Naive thymus-derived CD4-positive, alpha-beta T cell (primary cell): ENCODE measurements around the gene ACAT2. TPM values are rescaled to one million over a fixed set of nuclear protein-coding genes. Genes with fewer than 3 reads are reported as not detected.
"Not testable (repeated sequence)": the region's sequence is repeated elsewhere in the genome, so short reads cannot be mapped to it uniquely, and the experiment has no call there.

Source experiments
- ATAC-seq: fragments of 150-1000 bp; cut with Tn5 transposase; 2 replicates; pipeline ENCODE4 v1.10.0; 2021; ENCODE audit warnings: mild to moderate bottlenecking, moderate library complexity
- CTCF ChIA-PET: fragments of 350-600 bp; sonication (Branson Sonifier 250); formaldehyde crosslinking; loops from one replicate; lab custom pipeline; 2021; ENCODE audit warnings: antibody characterized with exemption; lab: Charles Lee
- POLR2A ChIA-PET: fragments of 350-600 bp; sonication (Branson Sonifier 250); formaldehyde crosslinking; loops from one replicate; lab custom pipeline; 2021; ENCODE audit warnings: antibody characterized with exemption, inconsistent platforms; lab: Charles Lee
- DNase-seq, 9 donors: peaks; one replicate each; pipeline versions ENCODE4 v3.0.0 to v3.0.0-alpha.2; 2020 to 2022; ENCODE audit warnings: mixed read lengths in 1 of 9
- H3K27ac ChIP-seq: one replicate; pipeline ENCODE4 v1.7.0; 2013; ENCODE audit warnings: mild to moderate bottlenecking, low read depth, low read length, moderate library complexity
- H3K27me3 ChIP-seq, 2 donors: one replicate each; pipeline ENCODE4 v1.7.0; 2013; ENCODE audit warnings: low read length in 2 of 2, mild to moderate bottlenecking in 2 of 2, moderate library complexity in 2 of 2; ENCODE audit not compliant: control insufficient read depth in 2 of 2, insufficient read depth in 2 of 2
- H3K36me3 ChIP-seq, 3 experiments: 1 replicate in 2 of 3; 2 replicates in 1 of 3; pipeline ENCODE4 v1.7.0; 2013; ENCODE audit warnings: low read length in 3 of 3, mild to moderate bottlenecking in 3 of 3, moderate library complexity in 1 of 3; ENCODE audit not compliant: insufficient read depth in 3 of 3, control insufficient read depth in 2 of 3
- H3K4me1 ChIP-seq, 2 donors: one replicate each; pipeline ENCODE4 v1.7.0; 2013; ENCODE audit warnings: low read length in 2 of 2, mild to moderate bottlenecking in 2 of 2, moderate library complexity in 1 of 2; ENCODE audit not compliant: control insufficient read depth in 2 of 2, insufficient read depth in 2 of 2
- H3K4me3 ChIP-seq: 2 replicates; pipeline ENCODE4 v1.7.0; 2013; ENCODE audit warnings: mild to moderate bottlenecking, low read length
- H3K9me3 ChIP-seq, 3 experiments: 1 replicate in 2 of 3; 2 replicates in 1 of 3; pipeline ENCODE4 v1.7.0; 2013; ENCODE audit warnings: low read length in 3 of 3; ENCODE audit not compliant: control insufficient read depth in 2 of 3
- H3K27ac Mint-ChIP-seq, 9 donors: one replicate each; pipeline ENCODE4 v1.8.0; 2020 to 2022; ENCODE audit warnings: mixed read lengths in 9 of 9, mild to moderate bottlenecking in 8 of 9, moderate library complexity in 5 of 9, inconsistent platforms in 2 of 9
- H3K27me3 Mint-ChIP-seq, 5 donors: one replicate each; pipeline ENCODE4 v1.8.0; 2021 to 2022; ENCODE audit warnings: mixed read lengths in 5 of 5, mild to moderate bottlenecking in 1 of 5
- H3K36me3 Mint-ChIP-seq, 5 donors: one replicate each; pipeline ENCODE4 v1.8.0; 2020 to 2022; ENCODE audit warnings: mixed read lengths in 5 of 5, mild to moderate bottlenecking in 3 of 5, inconsistent platforms in 1 of 5
- H3K4me1 Mint-ChIP-seq, 7 donors: one replicate each; pipeline ENCODE4 v1.8.0; 2020 to 2022; ENCODE audit warnings: mixed read lengths in 7 of 7, mild to moderate bottlenecking in 3 of 7, inconsistent platforms in 1 of 7
- H3K4me3 Mint-ChIP-seq, 10 donors: one replicate each; pipeline ENCODE4 v1.8.0; 2020 to 2022; ENCODE audit warnings: mild to moderate bottlenecking in 10 of 10, mixed read lengths in 10 of 10, moderate library complexity in 6 of 10, inconsistent platforms in 2 of 10
- H3K9me3 Mint-ChIP-seq, 11 donors: one replicate each; pipeline ENCODE4 v1.8.0; 2020 to 2022; ENCODE audit warnings: mixed read lengths in 11 of 11, mild to moderate bottlenecking in 4 of 11, inconsistent platforms in 1 of 11, moderate library complexity in 1 of 11
- intact Hi-C, 2 donors: fragments of 100-400 bp; cut with micrococcal nuclease; formaldehyde crosslinking; loops; one replicate each; pipeline ENCODE4 v1.15.1; 2023
- polyA plus RNA-seq, 2 donors: library from polyadenylated mRNA; unstranded; fragments of 300-500 nt; fragmentation: Illumina TruSeq; gene quantifications; one replicate each; pipeline ENCODE4 v1.2.3, GENCODE V29; 2021
- total RNA-seq, 6 experiments: library from RNA in 5 of 6; stranded (reverse) in 5 of 6; gene quantifications; 1 replicate in 5 of 6; 2 replicates in 1 of 6; pipeline ENCODE4 v1.2.3 and lab custom pipeline; 2021 to 2026

ACAT2 gene
- total and polyA plus RNA-seq, 7 experiments from 2014 or later: 18.5 to 53.9 (median 29.0) TPM

GRCh38 chr6:159722655-159723054, 39.2 kb upstream of the ACAT2 start:
- Histone ChIP-seq H3K27me3 (no peaks in the 10 kb centered on the region), H3K4me3 (no peak overlapping the region), H3K9me3 (no peaks in the 10 kb centered on the region), H3K36me3 (peaks cover 0 to 1% (median 0%) of the 10 kb centered on the region in 3 experiments), H3K4me1 (peaks cover 9 to 13% of the 10 kb centered on the region in 2 donors), H3K27ac (no peak overlapping the region)
- intact Hi-C loops: loop anchor here (10.0 kb wide), 2 partner anchors 678 to 908 kb away; partner anchors contain the start of genes EZR (in 1 of the 2) and TAGAP (in 1 of the 2)
- Mint-ChIP-seq H3K9me3 (peaks cover 0 to 17% (median 3%) of the 10 kb centered on the region in 11 donors), H3K27ac (peak overlapping the region in 5 of 9 donors; percentile 0 to 100 (median 24)), H3K4me1 (peaks cover 18 to 43% (median 34%) of the 10 kb centered on the region in 7 donors), H3K36me3 (peaks cover 7 to 16% (median 11%) of the 10 kb centered on the region in 5 donors), H3K27me3 (peaks cover 0 to 6% (median 0%) of the 10 kb centered on the region in 5 donors), H3K4me3 (no peak overlapping the region)
- CTCF ChIA-PET: interaction anchor here (1.0 to 2.4 kb wide), 3 partner anchors 28 to 130 kb away, joined by 3 to 6 read pairs (median 4); no protein-coding TSS in a partner anchor
- POLR2A ChIA-PET: interaction anchor here (0.9 to 3.0 kb wide), 6 partner anchors 26 to 130 kb away, joined by 3 to 13 read pairs (median 3); partner anchors contain the start of genes ACAT2, MRPL18 and TCP1
- no peak for DNase-seq
- no peak for ATAC-seq

- no peak overlapping the region for H3K27ac ChIP-seq
- peaks cover 0 to 5% (median 0%) of the 10 kb centered on the region in 3 experiments for H3K36me3 ChIP-seq
- intact Hi-C loops: loop anchor here (10.0 kb wide), 2 partner anchors 678 to 908 kb away; partner anchors contain the start of genes EZR (in 1 of the 2) and TAGAP (in 1 of the 2)
- Mint-ChIP-seq H3K4me1 (peaks cover 19 to 46% (median 34%) of the 10 kb centered on the region in 7 donors), H3K4me3 (no peak overlapping the region), H3K9me3 (peaks cover 0 to 17% (median 3%) of the 10 kb centered on the region in 11 donors), H3K36me3 (peaks cover 7 to 18% (median 11%) of the 10 kb centered on the region in 5 donors), H3K27ac (peak overlapping the region in 4 of 9 donors; percentile 0 to 100 (median 32)), H3K27me3 (peaks cover 0 to 6% (median 0%) of the 10 kb centered on the region in 5 donors)
- H3K27me3 ChIP-seq: no peaks in the 10 kb centered on the region
- no peak overlapping the region for H3K4me3 ChIP-seq
- H3K4me1 ChIP-seq: peaks cover 9 to 13% of the 10 kb centered on the region in 2 donors
- ATAC-seq (no peak), DNase-seq (no peak)
- no peaks in the 10 kb centered on the region for H3K9me3 ChIP-seq
- ChIA-PET POLR2A (interaction anchor here (0.7 to 3.0 kb wide), 6 partner anchors 26 to 292 kb away, joined by 3 to 13 read pairs (median 3); partner anchors contain the start of genes ACAT2, MRPL18 and TCP1), CTCF (interaction anchor here (1.0 to 2.4 kb wide), 3 partner anchors 29 to 129 kb away, joined by 3 to 6 read pairs (median 4); no protein-coding TSS in a partner anchor)
Observed at GRCh38 chr6:159723259-159723658, 38.6 kb upstream of the ACAT2 start.

GRCh38 chr6:159724778-159725177, 37.1 kb upstream of the ACAT2 start:
- DNase-seq: no peak
- H3K27ac Mint-ChIP-seq: peak overlapping the region in 6 of 9 donors; percentile 21 to 100 (median 71)
- Histone ChIP-seq H3K36me3 (peaks cover 0 to 5% (median 0%) of the 10 kb centered on the region in 3 experiments), H3K4me1 (peaks cover 13 to 17% of the 10 kb centered on the region in 2 donors), H3K27me3 (no peaks in the 10 kb centered on the region), H3K4me3 (no peak overlapping the region), H3K27ac (no peak overlapping the region), H3K9me3 (no peaks in the 10 kb centered on the region)
- H3K4me1 Mint-ChIP-seq: peaks cover 25 to 61% (median 49%) of the 10 kb centered on the region in 7 donors
- intact Hi-C loops: loop anchor here (5.0 to 10.0 kb wide), 3 partner anchors 680 to 1548 kb away; partner anchors contain the start of genes AGPAT4 (in 1 of the 2), EZR (in 1 of the 2) and TAGAP (in 1 of the 2)
- POLR2A ChIA-PET: interaction anchor here (0.7 to 1.1 kb wide), 2 partner anchors 33 to 1963 kb away, joined by 3 read pairs; no protein-coding TSS in a partner anchor
- CTCF ChIA-PET: interaction anchor here (0.9 to 2.4 kb wide), 3 partner anchors 30 to 128 kb away, joined by 3 to 6 read pairs (median 5); no protein-coding TSS in a partner anchor
- peaks cover 0 to 17% (median 3%) of the 10 kb centered on the region in 11 donors for H3K9me3 Mint-ChIP-seq
- peak overlapping the region in 5 of 10 donors; percentile 20 to 41 (median 32) for H3K4me3 Mint-ChIP-seq
- H3K36me3 Mint-ChIP-seq: peaks cover 7 to 20% (median 11%) of the 10 kb centered on the region in 5 donors
- ATAC-seq: no peak
- H3K27me3 Mint-ChIP-seq: peaks cover 0 to 6% (median 0%) of the 10 kb centered on the region in 5 donors

GRCh38 chr6:159725208-159725607, 36.6 kb upstream of the ACAT2 start:
- POLR2A ChIA-PET: interaction anchor here (0.7 to 1.1 kb wide), 2 partner anchors 34 to 1964 kb away, joined by 3 read pairs; no protein-coding TSS in a partner anchor
- H3K27ac ChIP-seq: not testable (repeated sequence)

GRCh38 chr6:159726255-159726917, 35.5 kb upstream of the ACAT2 start:
- ChIA-PET POLR2A (interaction anchor here (0.7 to 5.8 kb wide), 20 partner anchors 9 to 1558 kb away, joined by 3 to 115 read pairs (median 5); partner anchors contain the start of genes ACAT2, GTF2H5, IGF2R and MRPL18), CTCF (interaction anchor here (1.0 to 1.8 kb wide), 4 partner anchors 31 to 57 kb away, joined by 3 to 7 read pairs (median 4); partner anchors contain the start of gene ACAT2)
- H3K9me3 Mint-ChIP-seq: peaks cover 0 to 17% (median 3%) of the 10 kb centered on the region in 11 donors
- H3K36me3 Mint-ChIP-seq: peaks cover 7 to 25% (median 13%) of the 10 kb centered on the region in 5 donors
- peak overlapping the region; percentile 89 for H3K4me3 ChIP-seq
- H3K9me3 ChIP-seq: no peaks in the 10 kb centered on the region
- ATAC-seq (peak; percentile 5), DNase-seq (no peak)
- H3K36me3 ChIP-seq: peaks cover 0 to 5% (median 0%) of the 10 kb centered on the region in 3 experiments
- H3K27ac Mint-ChIP-seq: peak overlapping the region; percentile 95 to 100 (median 99)
- intact Hi-C loops: loop anchor here (2.0 to 10.0 kb wide), 6 partner anchors 242 to 1546 kb away; partner anchors contain the start of genes AGPAT4 (in 1 of the 2), EZR (in 1 of the 2), IGF2R (in 1 of the 2) and MAP3K4 (in 1 of the 2)
- peaks cover 0 to 6% (median 0%) of the 10 kb centered on the region in 5 donors for H3K27me3 Mint-ChIP-seq
- H3K4me3 Mint-ChIP-seq: peak overlapping the region; percentile 87 to 97 (median 95)
- peaks cover 29 to 31% of the 10 kb centered on the region in 2 donors for H3K4me1 ChIP-seq
- peaks cover 33 to 72% (median 61%) of the 10 kb centered on the region in 7 donors for H3K4me1 Mint-ChIP-seq
- peak overlapping the region; percentile 91 for H3K27ac ChIP-seq
- H3K27me3 ChIP-seq: no peaks in the 10 kb centered on the region

More at GRCh38 chr6:159725208-159725607, 36.6 kb upstream of the ACAT2 start:
- peaks cover 18 to 21% of the 10 kb centered on the region in 2 donors for H3K4me1 ChIP-seq
- not testable (repeated sequence) for H3K27me3 ChIP-seq, ATAC-seq, H3K27me3 Mint-ChIP-seq, H3K9me3 ChIP-seq, H3K36me3 ChIP-seq, H3K4me3 ChIP-seq, DNase-seq
- Mint-ChIP-seq H3K9me3 (peaks cover 0 to 17% (median 3%) of the 10 kb centered on the region in 11 donors), H3K27ac (peak overlapping the region in 7 of 9 donors; percentile 21 to 100 (median 77)), H3K4me1 (peaks cover 26 to 65% (median 54%) of the 10 kb centered on the region in 7 donors), H3K36me3 (peaks cover 7 to 20% (median 11%) of the 10 kb centered on the region in 5 donors), H3K4me3 (peak overlapping the region in 3 of 10 donors; percentile 27 to 41 (median 38))
- intact Hi-C loops: loop anchor here (5.0 to 10.0 kb wide), 3 partner anchors 680 to 1547 kb away; partner anchors contain the start of genes AGPAT4 (in 1 of the 2), EZR (in 1 of the 2) and TAGAP (in 1 of the 2)
- CTCF ChIA-PET: interaction anchor here (0.9 to 1.0 kb wide), 2 partner anchors 36 to 128 kb away, joined by 3 to 5 read pairs; no protein-coding TSS in a partner anchor
